H7 (cell line): ENCODE results near the gene CTNNBIP1. TPM values are rescaled to one million over a fixed set of nuclear protein-coding genes. Genes with fewer than 3 reads are reported as not detected.

Source experiments
- DNase-seq: peaks from one replicate; pipeline ENCODE4 v3.0.0; 2012
- H3K27me3 ChIP-seq: 2 replicates; pipeline ENCODE4 v1.6.0; 2011; ENCODE audit warnings: mild to moderate bottlenecking, low read length; ENCODE audit not compliant: control insufficient read depth, insufficient read depth
- H3K36me3 ChIP-seq: replicated peaks from 2 replicates; pipeline ENCODE4 v1.5.1; 2011; ENCODE audit warnings: low read length; ENCODE audit not compliant: control insufficient read depth, insufficient read depth
- H3K4me3 ChIP-seq: 2 replicates; pipeline ENCODE4 v1.5.1; 2011; ENCODE audit warnings: low read depth, mild to moderate bottlenecking, control low read depth, low read length, moderate library complexity; ENCODE audit not compliant: insufficient read depth
- total RNA-seq: library from RNA; depleted of rRNA; stranded (reverse); fragments of >200 nt; shearing (Covaris generic); gene quantifications from 2 replicates; pipeline ENCODE4 v1.2.3, GENCODE V29; 2014

The CTNNBIP1 gene
- total RNA-seq, 1 experiment from 2014 or later: 78.8 TPM

DNA sequence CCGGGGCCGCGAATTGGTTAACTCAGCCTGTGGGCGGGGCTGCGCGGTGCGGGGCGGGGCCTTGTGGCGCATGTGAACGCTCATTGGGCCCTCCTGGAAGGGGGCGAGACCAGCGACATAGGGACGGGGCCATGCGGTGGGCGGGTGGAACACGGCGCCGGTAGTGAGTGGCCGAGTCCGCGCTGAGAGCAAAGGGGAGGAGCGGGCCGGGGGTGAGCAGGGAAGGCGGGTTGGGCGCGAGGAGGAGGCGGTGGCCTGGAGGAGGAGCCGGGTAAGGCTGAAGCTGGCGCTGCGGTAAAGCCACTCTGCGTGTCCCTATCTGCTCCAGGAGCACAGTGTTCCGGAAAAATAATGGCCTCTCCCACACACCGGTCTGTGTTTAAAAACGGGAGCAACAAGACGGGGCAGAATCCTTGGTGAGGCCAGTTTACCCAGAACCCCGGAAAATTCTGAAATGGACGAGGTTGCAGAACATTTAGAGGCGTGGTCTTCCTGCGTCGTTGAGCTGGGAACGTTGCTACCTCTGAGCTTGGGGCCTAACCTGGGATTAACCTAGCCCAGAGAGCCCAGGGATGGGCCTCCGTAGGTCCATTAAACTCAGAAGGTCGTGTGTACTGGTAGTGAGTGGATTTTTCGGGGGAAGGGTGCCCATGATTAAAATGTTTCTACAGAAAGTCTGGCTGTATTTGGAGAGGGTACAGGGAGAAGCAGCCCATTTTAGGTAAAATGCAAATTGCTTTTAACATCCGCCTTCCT, 532 bp upstream of the CTNNBIP1 start:
- Histone ChIP-seq H3K36me3 (no peaks in the 10 kb centered on the region), H3K27me3 (no peaks in the 10 kb centered on the region), H3K4me3 (peak overlapping the region; percentile 82)
- DNase-seq: peak; percentile 99

DNA sequence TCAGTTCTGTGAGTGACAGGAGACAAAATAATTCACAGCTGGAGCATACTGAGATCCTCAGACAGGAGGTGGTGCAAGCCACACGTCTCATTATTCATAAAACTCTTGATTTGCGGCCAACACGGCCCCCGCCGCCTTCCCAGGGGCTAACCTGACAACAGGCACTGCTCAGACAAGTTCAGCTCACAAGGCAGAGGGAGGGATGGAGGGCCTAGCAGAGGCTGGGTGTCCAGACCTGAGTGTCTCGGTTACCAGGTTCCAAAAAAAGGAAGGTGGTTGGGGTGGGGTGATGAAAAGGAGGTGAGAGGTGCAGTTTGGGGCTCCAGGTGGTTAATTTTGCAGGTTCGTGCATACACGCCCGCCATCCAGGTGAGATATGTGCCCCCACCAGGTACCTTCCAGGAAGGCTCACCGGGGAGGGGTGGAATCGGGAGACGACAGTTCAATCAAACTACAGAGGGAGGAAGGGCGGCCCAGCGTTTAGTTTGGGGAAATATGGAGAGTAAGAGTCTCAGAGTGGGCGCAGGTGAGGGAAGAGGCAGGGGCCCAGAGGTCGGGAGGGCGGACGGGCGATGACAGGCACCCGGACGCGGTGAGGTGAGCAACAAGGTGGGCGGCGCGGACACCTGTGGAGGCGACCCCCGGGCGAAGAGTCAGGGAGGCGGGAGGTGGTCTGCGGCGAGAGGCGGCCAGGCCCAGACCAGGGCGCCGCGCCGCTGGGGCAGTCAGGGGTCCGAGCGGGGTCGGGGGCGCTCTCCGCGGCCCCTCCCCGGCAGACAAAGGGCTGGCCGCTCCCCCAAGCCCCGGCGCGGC, 629 bp downstream of the CTNNBIP1 start:
- peak overlapping the region; percentile 84 for H3K4me3 ChIP-seq
- no peaks in the 10 kb centered on the region for H3K27me3 ChIP-seq
- H3K36me3 ChIP-seq: no peaks in the 10 kb centered on the region
- peak; percentile 63 for DNase-seq

GRCh38 chr1:9908871-9909233, 1.2 kb downstream of the CTNNBIP1 start:
- H3K36me3 ChIP-seq: no peaks in the 10 kb centered on the region
- peak overlapping the region; percentile 84 for H3K4me3 ChIP-seq
- H3K27me3 ChIP-seq: no peaks in the 10 kb centered on the region
- DNase-seq: no peak

- H3K36me3 ChIP-seq: no peaks in the 10 kb centered on the region
- no peak for DNase-seq
- no peak overlapping the region for H3K4me3 ChIP-seq
- H3K27me3 ChIP-seq: no peaks in the 10 kb centered on the region
Observed at GRCh38 chr1:9907441-9907840, 2.6 kb downstream of the CTNNBIP1 start.

DNA sequence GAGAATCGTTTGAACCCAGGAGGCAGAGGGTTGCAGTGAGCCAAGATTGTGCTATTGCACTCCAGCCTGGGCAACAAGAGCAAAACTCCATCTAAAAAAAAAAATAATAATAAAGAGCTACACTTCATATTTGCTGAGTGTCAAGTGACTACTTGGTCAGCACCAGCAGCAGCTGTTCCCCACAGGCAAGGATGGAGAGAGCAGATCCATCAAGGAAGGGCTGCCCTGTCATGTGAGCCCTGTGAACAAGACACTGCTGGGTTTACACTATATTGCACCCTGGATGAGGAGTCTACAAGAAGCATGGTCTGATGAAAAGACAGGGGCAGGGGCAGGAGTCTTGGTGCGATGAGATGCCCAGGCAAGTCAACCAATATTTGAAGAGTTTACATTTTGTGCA, 3.6 kb downstream of the CTNNBIP1 start:
- Histone ChIP-seq H3K27me3 (no peaks in the 10 kb centered on the region), H3K36me3 (no peaks in the 10 kb centered on the region), H3K4me3 (no peak overlapping the region)
- no peak for DNase-seq

- DNase-seq: no peak
- H3K36me3 ChIP-seq: no peaks in the 10 kb centered on the region
- H3K4me3 ChIP-seq: no peak overlapping the region
- no peaks in the 10 kb centered on the region for H3K27me3 ChIP-seq
Observed at GRCh38 chr1:9905010-9905409, 5.1 kb downstream of the CTNNBIP1 start.

- H3K4me3 ChIP-seq: no peak overlapping the region
- no peaks in the 10 kb centered on the region for H3K27me3 ChIP-seq
- DNase-seq: no peak
- no peaks in the 10 kb centered on the region for H3K36me3 ChIP-seq
Observed at GRCh38 chr1:9904596-9904995, 5.5 kb downstream of the CTNNBIP1 start.

DNA sequence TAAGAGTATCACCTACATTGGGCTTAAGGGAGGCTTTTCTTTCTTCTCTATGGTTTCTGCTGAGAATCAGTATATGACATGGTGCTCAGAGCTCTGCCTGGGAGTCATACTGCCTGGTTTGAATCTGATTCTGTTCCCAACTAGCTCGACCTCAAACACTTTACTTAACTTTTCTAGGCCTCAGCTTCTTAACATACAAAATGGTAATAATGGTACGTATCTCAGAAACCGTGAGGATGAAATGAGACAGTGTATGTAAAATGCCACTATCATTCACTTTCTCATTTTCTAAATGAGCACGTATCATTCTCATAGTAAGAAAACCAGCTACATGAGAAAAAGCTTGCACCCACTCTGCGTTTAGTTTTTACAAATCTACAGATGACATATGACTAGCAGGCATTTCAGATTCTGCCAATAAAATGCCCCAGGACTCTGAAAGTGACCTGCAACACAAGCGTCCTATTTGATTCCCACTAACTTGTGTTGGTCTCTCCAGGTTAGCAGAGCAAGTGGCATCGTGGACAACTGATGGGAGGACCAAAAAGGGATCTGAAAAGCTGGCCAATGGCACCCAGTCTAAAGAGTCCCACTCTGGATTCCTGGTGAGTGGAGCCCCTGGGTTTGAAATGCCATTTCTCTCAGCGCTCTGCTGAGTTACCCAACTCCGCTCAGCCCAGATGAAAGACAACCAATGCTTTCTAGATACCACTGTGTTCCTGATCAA, 6.1 kb downstream of the CTNNBIP1 start:
- no peak for DNase-seq
- H3K27me3 ChIP-seq: no peaks in the 10 kb centered on the region
- no peaks in the 10 kb centered on the region for H3K36me3 ChIP-seq
- no peak overlapping the region for H3K4me3 ChIP-seq

DNA sequence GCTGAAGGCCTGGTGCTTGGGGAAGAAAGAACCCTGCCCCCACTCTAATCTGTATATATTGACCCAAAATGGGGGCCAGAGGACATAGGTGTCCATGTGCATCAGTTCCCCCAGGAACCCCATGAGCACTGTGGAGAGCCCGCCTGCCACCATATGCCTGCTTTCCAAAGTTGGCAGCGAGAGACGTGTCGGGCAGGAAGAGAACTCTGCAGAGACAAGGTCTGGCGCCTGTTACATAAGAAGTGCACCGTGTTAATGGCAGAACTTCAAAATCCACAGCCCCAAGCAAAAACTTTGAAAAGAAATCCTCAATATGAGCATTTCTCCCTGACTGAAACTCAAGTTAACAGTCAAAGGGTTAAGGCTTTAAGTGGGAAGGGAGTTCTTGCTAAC, 8.0 kb downstream of the CTNNBIP1 start:
- no peak for DNase-seq

GRCh38 chr1:9901148-9902059, 8.7 kb downstream of the CTNNBIP1 start:
- Histone ChIP-seq H3K4me3 (no peak overlapping the region), H3K36me3 (no peaks in the 10 kb centered on the region), H3K27me3 (no peaks in the 10 kb centered on the region)
- DNase-seq: no peak

More for the DNA sequence above, 8.0 kb downstream of the CTNNBIP1 start:
- Histone ChIP-seq H3K27me3 (no peaks in the 10 kb centered on the region), H3K36me3 (no peaks in the 10 kb centered on the region), H3K4me3 (no peak overlapping the region)

GRCh38 chr1:9900142-9901043, 9.7 kb downstream of the CTNNBIP1 start:
- DNase-seq: no peak
- H3K27me3 ChIP-seq: no peaks in the 10 kb centered on the region
- no peaks in the 10 kb centered on the region for H3K36me3 ChIP-seq
- no peak overlapping the region for H3K4me3 ChIP-seq

GRCh38 chr1:9894115-9894514, 16.0 kb downstream of the CTNNBIP1 start:
- no peaks in the 10 kb centered on the region for H3K36me3 ChIP-seq
- DNase-seq: no peak
- no peak overlapping the region for H3K4me3 ChIP-seq
- H3K27me3 ChIP-seq: no peaks in the 10 kb centered on the region
